ENCODE results near the gene ZNF578.

The ZNF578 gene

DNA sequence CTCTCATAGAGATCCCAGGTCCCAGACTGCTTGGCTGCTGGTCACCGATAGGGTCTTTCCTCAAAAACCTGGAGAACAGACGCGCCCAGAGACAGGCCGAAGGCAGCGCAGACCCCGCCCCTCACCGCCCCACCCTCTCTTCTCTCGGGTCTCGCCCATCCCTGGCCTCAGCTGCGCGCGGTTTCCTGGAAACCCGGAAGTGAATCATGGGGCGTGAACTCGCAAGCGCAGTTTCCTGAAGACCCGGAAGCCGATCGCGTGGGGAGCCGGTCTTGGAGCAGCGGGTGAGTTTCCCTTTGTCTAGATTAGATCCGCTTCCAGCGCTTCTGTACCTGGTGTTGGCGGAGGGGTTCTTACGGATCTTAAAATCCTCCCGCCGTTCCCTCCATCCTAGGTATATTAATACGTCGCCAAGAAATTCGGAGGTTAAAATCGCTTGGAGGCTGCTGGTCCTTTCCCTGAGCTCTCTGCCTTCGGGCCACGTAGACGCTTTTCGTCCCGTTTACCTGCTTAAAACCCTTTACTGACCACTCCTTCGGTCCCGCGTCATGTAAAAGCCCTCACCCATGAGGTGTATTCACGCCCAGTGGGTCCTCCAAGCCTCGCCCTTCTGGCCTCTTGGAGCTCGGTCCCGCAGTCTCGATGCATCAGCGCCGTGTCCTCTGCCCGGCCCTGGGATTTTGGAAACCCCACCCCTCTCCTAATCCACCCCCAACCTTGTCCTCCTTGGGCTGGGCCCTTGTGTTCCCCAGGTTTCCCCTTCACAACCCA, at the start of gene ZNF578:
TSS of gene ZNF578 (plus strand) at position 230 of the 771 bp plus-strand sequence. CDS start 48,293 bp downstream, outside the sequence.
- TF ChIP-seq, protein P1, sequence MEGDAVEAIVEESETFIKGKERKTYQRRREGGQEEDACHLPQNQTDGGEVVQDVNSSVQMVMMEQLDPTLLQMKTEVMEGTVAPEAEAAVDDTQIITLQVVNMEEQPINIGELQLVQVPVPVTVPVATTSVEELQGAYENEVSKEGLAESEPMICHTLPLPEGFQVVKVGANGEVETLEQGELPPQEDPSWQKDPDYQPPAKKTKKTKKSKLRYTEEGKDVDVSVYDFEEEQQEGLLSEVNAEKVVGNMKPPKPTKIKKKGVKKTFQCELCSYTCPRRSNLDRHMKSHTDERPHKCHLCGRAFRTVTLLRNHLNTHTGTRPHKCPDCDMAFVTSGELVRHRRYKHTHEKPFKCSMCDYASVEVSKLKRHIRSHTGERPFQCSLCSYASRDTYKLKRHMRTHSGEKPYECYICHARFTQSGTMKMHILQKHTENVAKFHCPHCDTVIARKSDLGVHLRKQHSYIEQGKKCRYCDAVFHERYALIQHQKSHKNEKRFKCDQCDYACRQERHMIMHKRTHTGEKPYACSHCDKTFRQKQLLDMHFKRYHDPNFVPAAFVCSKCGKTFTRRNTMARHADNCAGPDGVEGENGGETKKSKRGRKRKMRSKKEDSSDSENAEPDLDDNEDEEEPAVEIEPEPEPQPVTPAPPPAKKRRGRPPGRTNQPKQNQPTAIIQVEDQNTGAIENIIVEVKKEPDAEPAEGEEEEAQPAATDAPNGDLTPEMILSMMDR (IDR thresholded peaks at IDR 0.05; ENCODE audit: extremely low read depth, missing control alignments), result no peak
- DNase-seq (ENCODE audit: low spot score), result peak; percentile 71

DNA sequence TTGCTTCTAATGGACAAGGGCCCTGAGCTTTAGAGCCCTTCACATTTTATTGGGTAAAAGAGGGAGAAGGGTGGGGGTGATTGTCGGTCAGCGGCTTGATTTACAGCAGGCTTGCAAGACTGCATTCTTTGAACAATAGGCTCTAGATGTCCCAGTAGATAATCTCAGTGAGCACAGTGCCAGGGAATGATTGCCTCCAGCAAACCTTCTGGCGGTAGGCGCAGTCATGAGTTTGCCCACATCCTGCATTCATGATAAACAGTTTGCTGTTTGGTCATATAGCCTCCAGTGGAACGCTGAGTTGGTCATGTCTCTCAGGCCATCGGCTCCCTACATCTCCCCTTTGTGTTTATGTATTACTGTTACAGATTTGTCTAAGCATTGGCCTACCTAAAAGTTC, 43.1 kb upstream of the ZNF578 start:
- TF ChIP-seq, protein P1 (IDR thresholded peaks at IDR 0.05; ENCODE audit: extremely low read depth, missing control alignments), result no peak
- no peak for DNase-seq (ENCODE audit: low spot score)

GRCh38 chr19:52415711-52416110, 37.6 kb upstream of the ZNF578 start:
- DNase-seq (ENCODE audit: low spot score), result no peak
- TF ChIP-seq, protein P1 (IDR thresholded peaks at IDR 0.05; ENCODE audit: extremely low read depth, missing control alignments), result no peak

DNA sequence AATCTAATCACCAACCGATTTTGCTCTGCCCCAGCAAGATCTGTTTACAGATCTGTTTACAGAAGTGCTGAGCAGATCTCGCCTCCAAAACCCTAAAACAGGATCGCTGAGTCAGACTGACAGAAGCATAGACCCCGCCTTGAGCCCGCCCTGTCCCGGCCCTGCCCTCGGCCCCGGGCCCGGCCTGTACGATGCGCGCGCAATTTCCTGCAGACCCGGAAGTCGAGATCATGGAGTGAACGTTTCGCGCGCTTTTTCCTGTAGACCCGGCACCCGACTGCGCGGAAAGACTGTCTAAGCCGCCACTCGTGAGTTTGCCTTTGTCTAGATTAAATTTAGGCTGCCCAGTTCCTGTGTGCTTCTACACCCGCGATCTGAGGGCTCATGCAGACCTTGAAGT, 24.4 kb upstream of the ZNF578 start, which contains the start of gene ZNF534:
TSS of gene ZNF534 (plus strand) at position 212 of the 400 bp plus-strand sequence. CDS start 2,327 bp downstream, outside the sequence.
- TF ChIP-seq, protein P1 (IDR thresholded peaks at IDR 0.05; ENCODE audit: extremely low read depth, missing control alignments), result no peak

GRCh38 chr19:52442179-52442578, 11.2 kb upstream of the ZNF578 start:
- DNase-seq (ENCODE audit: low spot score), result no peak
- TF ChIP-seq, protein P1 (IDR thresholded peaks at IDR 0.05; ENCODE audit: extremely low read depth, missing control alignments), result no peak

More for the DNA sequence above, 24.4 kb upstream of the ZNF578 start, which contains the start of gene ZNF534:
- DNase-seq (ENCODE audit: low spot score), result no peak

- TF ChIP-seq, protein P1 (IDR thresholded peaks at IDR 0.05; ENCODE audit: extremely low read depth, missing control alignments), result no peak
- DNase-seq (ENCODE audit: low spot score), result no peak
These were observed 8.8 kb upstream of the ZNF578 start for GRCh38 chr19:52444506-52444905.

DNA sequence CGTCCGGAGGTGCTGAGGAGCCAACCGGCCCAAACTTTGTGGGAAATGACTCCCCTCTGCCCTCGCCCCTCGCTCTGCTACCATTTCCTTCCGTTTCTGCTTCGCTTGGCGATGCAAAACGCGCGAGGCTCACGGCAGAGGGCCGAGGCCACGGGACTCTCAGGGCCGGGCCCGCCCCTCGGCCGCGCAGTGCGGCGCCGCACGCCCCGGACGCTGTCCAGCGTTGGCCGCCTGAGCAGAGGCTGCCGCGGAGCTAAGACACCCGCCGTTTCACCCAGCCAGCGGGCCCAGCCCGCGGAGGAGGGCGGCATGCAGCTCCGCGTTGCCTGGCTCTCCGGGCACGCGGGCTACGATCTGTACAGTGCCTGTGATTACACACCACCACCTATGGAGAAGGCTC, 2.1 kb upstream of the ZNF578 start:
- TF ChIP-seq, protein P1 (IDR thresholded peaks at IDR 0.05; ENCODE audit: extremely low read depth, missing control alignments), result no peak
- no peak for DNase-seq (ENCODE audit: low spot score)

Measured in GM20000 (cell line).